Uterus (tissue), 2 donors: ENCODE results near the gene EMX2.

ENCODE experiments used
- CTCF ChIP-seq, 4 experiments: fragments of 200-600 bp in 2 of 4; fragments of 450-650 bp in 2 of 4; sonication (generic) in 2 of 4; IDR thresholded peaks; one replicate each; pipeline ENCODE4 v1.5.1; 2016 to 2019; ENCODE audit warnings: antibody characterized with exemption in 4 of 4, mild to moderate bottlenecking in 2 of 4, moderate library complexity in 1 of 4
- POLR2A ChIP-seq, 2 donors: fragments of 450-650 bp; IDR thresholded peaks; one replicate each; pipeline ENCODE4 v1.6.1; 2016; ENCODE audit warnings: antibody characterized with exemption in 2 of 2, mild to moderate bottlenecking in 1 of 2, moderate library complexity in 1 of 2

- TF ChIP-seq CTCF (IDR thresholded peaks at IDR 0.05) (no peak), POLR2A (IDR thresholded peaks at IDR 0.05) (no peak)
Observed at GRCh38 chr10:117503244-117504205, 39.0 kb upstream of the EMX2 start.
